IMR-90 (cell line): Measurements from ENCODE around the gene CLEC16A. TPM values are rescaled to one million over a fixed set of nuclear protein-coding genes. Genes with fewer than 3 reads are reported as not detected.

Experiments used
- ATAC-seq: fragments of 200-7000 bp; cut with Tn5 transposase; 2 replicates; pipeline ENCODE4 v1.9.1; 2020; ENCODE audit warnings: low read depth, mild to moderate bottlenecking, moderate library complexity
- BruUV-seq: library from RNA; stranded (reverse); fragments of 400-500 nt; replicated peaks from 2 replicates; lab custom pipeline; 2021; lab: Mats Ljungman, UMichigan
- CTCF ChIA-PET: fragments of 300-600 bp; formaldehyde crosslinking; extraction: SDS; loops from one replicate; lab custom pipeline; 2021; ENCODE audit warnings: antibody characterized with exemption; lab: Yijun Ruan, JAX
- POLR2A ChIA-PET: fragments of 300-600 bp; sonication (Branson Sonifier 250); formaldehyde crosslinking; loops from one replicate; lab custom pipeline; 2022; ENCODE audit warnings: antibody characterized with exemption; ENCODE audit not compliant: unreplicated experiment; lab: Charles Lee
- DNase-seq: peaks from one replicate; pipeline ENCODE4 v3.0.0; 2013
- H2AFZ ChIP-seq: replicated peaks from 2 replicates; pipeline ENCODE3; 2013; ENCODE audit warnings: low read length, mild to moderate bottlenecking; ENCODE audit not compliant: poor library complexity
- H2AK5ac ChIP-seq: 2 replicates; pipeline ENCODE4 v1.6.1; 2013; ENCODE audit warnings: low read depth, low read length, inconsistent platforms
- H2AK9ac ChIP-seq: replicated peaks from 2 replicates; pipeline ENCODE3; 2013; ENCODE audit warnings: mild to moderate bottlenecking, low read depth, low read length, moderate library complexity; ENCODE audit not compliant: poor library complexity
- H2BK120ac ChIP-seq: 2 replicates; pipeline ENCODE4 v1.6.1; 2013; ENCODE audit warnings: low read depth, low read length, inconsistent platforms
- H2BK15ac ChIP-seq: 3 replicates; pipeline ENCODE4 v1.6.1; 2013; ENCODE audit warnings: low read depth, low read length, inconsistent platforms
- H2BK20ac ChIP-seq: 2 replicates; pipeline ENCODE4 v1.6.1; 2013; ENCODE audit warnings: low read depth, mild to moderate bottlenecking, inconsistent platforms, low read length, moderate library complexity
- H2BK5ac ChIP-seq: 2 replicates; pipeline ENCODE4 v1.6.1; 2013; ENCODE audit warnings: mild to moderate bottlenecking, low read depth, low read length, inconsistent platforms; ENCODE audit not compliant: poor library complexity, severe bottlenecking
- H3K14ac ChIP-seq: replicated peaks from 2 replicates; pipeline ENCODE4 v1.6.1; 2013; ENCODE audit warnings: low read depth, low read length, inconsistent platforms
- H3K18ac ChIP-seq: 2 replicates; pipeline ENCODE4 v1.6.1; 2013; ENCODE audit warnings: low read depth, low read length, control low read depth
- H3K23ac ChIP-seq: 2 replicates; pipeline ENCODE4 v1.6.1; 2013; ENCODE audit warnings: low read depth, low read length, inconsistent platforms
- H3K27ac ChIP-seq: 2 replicates; pipeline ENCODE4 v1.5.1; 2013; ENCODE audit warnings: mild to moderate bottlenecking, control low read depth, low read length; ENCODE audit not compliant: insufficient read depth
- H3K27me3 ChIP-seq: 2 replicates; pipeline ENCODE4 v1.6.1; 2013; ENCODE audit warnings: low read length; ENCODE audit not compliant: control insufficient read depth, insufficient read depth
- H3K36me3 ChIP-seq: 2 replicates; pipeline ENCODE4 v1.6.1; 2013; ENCODE audit warnings: low read length, mixed read lengths; ENCODE audit not compliant: control insufficient read depth, insufficient read depth
- H3K4ac ChIP-seq: 2 replicates; pipeline ENCODE4 v1.6.1; 2013; ENCODE audit warnings: low read depth, low read length, inconsistent platforms
- H3K4me1 ChIP-seq: 2 replicates; pipeline ENCODE4 v1.6.1; 2013; ENCODE audit warnings: low read length, mixed read lengths; ENCODE audit not compliant: control insufficient read depth, insufficient read depth
- H3K4me2 ChIP-seq: 2 replicates; pipeline ENCODE4 v1.6.1; 2013; ENCODE audit warnings: low read depth, mild to moderate bottlenecking, control low read depth, low read length, moderate library complexity
- H3K4me3 ChIP-seq: 2 replicates; pipeline ENCODE4 v1.5.1; 2013; ENCODE audit warnings: low read depth, mild to moderate bottlenecking, control low read depth, low read length, moderate library complexity; ENCODE audit not compliant: insufficient read depth
- H3K56ac ChIP-seq: 2 replicates; pipeline ENCODE4 v1.6.1; 2013; ENCODE audit warnings: low read length, inconsistent platforms; ENCODE audit not compliant: insufficient read depth; ENCODE audit errors: extremely low read depth
- H3K79me1 ChIP-seq, 2 experiments: 2 replicates each; pipeline ENCODE4 v1.6.1; 2013; ENCODE audit warnings: low read length in 2 of 2, inconsistent platforms in 1 of 2, low read depth in 1 of 2
- H3K9ac ChIP-seq: 2 replicates; pipeline ENCODE4 v1.6.1; 2013; ENCODE audit warnings: low read depth, low read length, control low read depth
- H3K9me1 ChIP-seq: 2 replicates; pipeline ENCODE4 v1.6.1; 2013; ENCODE audit warnings: low read length, inconsistent platforms; ENCODE audit not compliant: insufficient read depth
- H3K9me3 ChIP-seq: 2 replicates; pipeline ENCODE4 v1.6.1; 2013; ENCODE audit warnings: low read length; ENCODE audit not compliant: control insufficient read depth, insufficient read depth
- H4K20me1 ChIP-seq: 2 replicates; pipeline ENCODE4 v1.6.1; 2013; ENCODE audit warnings: low read length, inconsistent platforms; ENCODE audit not compliant: insufficient read depth
- H4K5ac ChIP-seq: 2 replicates; pipeline ENCODE4 v1.6.1; 2013; ENCODE audit warnings: mild to moderate bottlenecking, low read depth, low read length, control low read depth
- H4K8ac ChIP-seq, 2 experiments: 2 replicates each; pipeline ENCODE4 v1.6.1; 2013; ENCODE audit warnings: low read depth in 2 of 2, low read length in 2 of 2, control low read depth in 1 of 2, inconsistent platforms in 1 of 2
- H4K91ac ChIP-seq: 2 replicates; pipeline ENCODE4 v1.6.1; 2013; ENCODE audit warnings: low read depth, low read length, inconsistent platforms; ENCODE audit not compliant: insufficient read depth
- BHLHE40 ChIP-seq: fragments of 150-350 bp; IDR thresholded peaks from 2 replicates; pipeline ENCODE4 v1.6.1; 2016; ENCODE audit warnings: mild to moderate bottlenecking, low read depth, low read length
- CEBPB ChIP-seq: IDR thresholded peaks from 2 replicates; pipeline ENCODE4 v1.6.1; 2012; ENCODE audit warnings: low read depth, low read length, improper control_type of control experiment
- CHD1 ChIP-seq: IDR thresholded peaks from 2 replicates; pipeline ENCODE4 v1.6.1; 2012; ENCODE audit warnings: low read depth, low read length, improper control_type of control experiment
- ELK1 ChIP-seq: fragments of 150-350 bp; IDR thresholded peaks from 2 replicates; pipeline ENCODE4 v1.6.1; 2016; ENCODE audit warnings: low read depth, mild to moderate bottlenecking, low read length, moderate library complexity, borderline replicate concordance
- FOS ChIP-seq: fragments of 150-350 bp; IDR thresholded peaks from 2 replicates; pipeline ENCODE4 v1.6.1; 2016; ENCODE audit warnings: low read depth, low read length
- MAFK ChIP-seq: IDR thresholded peaks from 2 replicates; pipeline ENCODE4 v1.6.1; 2012; ENCODE audit warnings: low read depth, low read length, improper control_type of control experiment
- POLR2A ChIP-seq: IDR thresholded peaks from 2 replicates; pipeline ENCODE4 v1.6.1; 2012; ENCODE audit warnings: mild to moderate bottlenecking, low read depth, low read length
- RAD21 ChIP-seq: IDR thresholded peaks from 2 replicates; pipeline ENCODE4 v1.6.1; 2012; ENCODE audit warnings: low read length, improper control_type of control experiment
- RCOR1 ChIP-seq: IDR thresholded peaks from 2 replicates; pipeline ENCODE4 v1.6.1; 2012; ENCODE audit warnings: mild to moderate bottlenecking, low read length, improper control_type of control experiment; ENCODE audit not compliant: insufficient replicate concordance
- RFX5 ChIP-seq: IDR thresholded peaks from 2 replicates; pipeline ENCODE4 v1.8.0; 2012; ENCODE audit warnings: low read depth, mild to moderate bottlenecking, low read length, moderate library complexity
- USF2 ChIP-seq: fragments of 150-350 bp; IDR thresholded peaks from 2 replicates; pipeline ENCODE4 v1.6.1; 2017; ENCODE audit warnings: mild to moderate bottlenecking, antibody characterized with exemption, low read length, low read depth
- WGBS, 2 experiments: methylation state at CpG; one replicate each; pipeline versions ENCODE4 v1.1.5 to v1.1.7; 2013; ENCODE audit warnings: missing lambda C conversion rate in 2 of 2; ENCODE audit not compliant: insufficient read length in 1 of 2; ENCODE audit errors: extremely low coverage in 2 of 2; 5-methylcytosine and 5-hydroxymethylcytosine counted together
- dilution Hi-C: fragments of 300-500 bp; cut with HindIII; formaldehyde crosslinking; loops from one replicate; pipeline ENCODE4 v1.14.3; 2018; ENCODE audit warnings: low sequenced_read_pairs; ENCODE audit not compliant: unreplicated experiment
- in situ Hi-C: fragments of 300-500 bp; cut with MboI; formaldehyde crosslinking; loops from 3 replicates; pipeline ENCODE4 v1.14.3; 2019; ENCODE audit warnings: low sequenced_read_pairs, inconsistent platforms, mixed read lengths
- intact Hi-C: fragments of 100-400 bp; cut with micrococcal nuclease; formaldehyde crosslinking; loops from 2 replicates; pipeline ENCODE4 v1.10.0; 2022
- polyA plus RNA-seq, 3 experiments: library from polyadenylated mRNA; depleted of rRNA; stranded (reverse); fragments of >200 nt; gene quantifications; 2 replicates each; pipeline ENCODE4 v1.2.3, GENCODE V29; 2012; ENCODE audit warnings: low replicate concordance in 1 of 3
- total RNA-seq: library from RNA; depleted of rRNA; stranded (reverse); fragments of >200 nt; gene quantifications from 2 replicates; pipeline ENCODE4 v1.2.3, GENCODE V29; 2012

CLEC16A gene
- total and polyA plus RNA-seq, 2 of the 4 experiments (the other 2 are of a cell fraction): 15.9 to 16.5 TPM

- TF ChIP-seq RCOR1: no peak
- no peak for TF ChIP-seq MAFK
Observed at GRCh38 chr16:11098601-11099390, 154.4 kb downstream of the CLEC16A start (continued).

GRCh38 chr16:11099672-11100205 is 155.4 kb downstream of the CLEC16A start:
- peak overlapping the region; percentile 71 for H2BK5ac ChIP-seq
- no peaks in the 10 kb centered on the region for H3K9me3 ChIP-seq
- H3K56ac ChIP-seq: peak overlapping the region; percentile 52
- no peak overlapping the region for H3K4me3 ChIP-seq
- no peak for ATAC-seq
- CTCF ChIA-PET: interaction anchor here (1.2 kb wide), 1 partner anchor 10 kb away, joined by 4 read pairs; no protein-coding TSS in a partner anchor
- peak overlapping the region; percentile 92 for H3K4ac ChIP-seq
- peak overlapping the region; percentile 97 for H2BK120ac ChIP-seq
- peak overlapping the region; percentile 91 for H3K14ac ChIP-seq
- DNase-seq: no peak
- no peak overlapping the region for H2AFZ ChIP-seq
- H3K27me3 ChIP-seq: no peaks in the 10 kb centered on the region
- dilution Hi-C loops (no loop called here), intact Hi-C loops (loop anchor here (1.0 to 5.0 kb wide), 3 partner anchors 107 to 155 kb away; no protein-coding TSS in a partner anchor), in situ Hi-C loops (loop anchor here (5.0 to 10.0 kb wide), 3 partner anchors 115 to 255 kb away; no protein-coding TSS in a partner anchor)
- peaks cover 4 to 51% of the 10 kb centered on the region in 2 experiments; a peak in 3 of 4 replicates for H3K79me1 ChIP-seq
- peak overlapping the region; percentile 79; the same call in 2 of the 3 replicates for H2BK15ac ChIP-seq
- H4K8ac ChIP-seq: peak overlapping the region; percentile 65 to 69
- WGBS, 2 experiments: 52% methylated on average over 2 of the region's 7 CpGs; no CpG with 5 or more reads in 1 of the 2 experiments
- H4K91ac ChIP-seq: peak overlapping the region; percentile 86
- no TSS peak for BruUV-seq
- POLR2A ChIA-PET: no interaction called here
- H2AK9ac ChIP-seq: peak overlapping the region; percentile 28
- no peaks in the 10 kb centered on the region for H3K36me3 ChIP-seq
- H3K27ac ChIP-seq: peak overlapping the region; percentile 87
- peak overlapping the region; percentile 89 for H4K5ac ChIP-seq
- peaks cover 39% of the 10 kb centered on the region for H3K9me1 ChIP-seq
- H3K4me2 ChIP-seq: no peak overlapping the region
- TF ChIP-seq RAD21 (no peak), RFX5 (no peak), BHLHE40 (no peak), CEBPB (no peak), RCOR1 (no peak), POLR2A (no peak), USF2 (no peak), FOS (no peak), ELK1 (no peak), CHD1 (no peak)
- no peaks in the 10 kb centered on the region for H4K20me1 ChIP-seq
- peak overlapping the region; percentile 57 for H3K9ac ChIP-seq
- peak overlapping the region; percentile 77 for H3K23ac ChIP-seq
- H3K4me1 ChIP-seq: peaks cover 51% of the 10 kb centered on the region
- peak overlapping the region; percentile 95 for H2BK20ac ChIP-seq
- H2AK5ac ChIP-seq: peak overlapping the region; percentile 98
- H3K18ac ChIP-seq: peak overlapping the region; percentile 87
